HG02970 (cell line): ENCODE results near the gene RNPEP.
"Not testable (repeated sequence)": the region's sequence is repeated elsewhere in the genome, so short reads cannot be mapped to it uniquely, and the experiment has no call there.

ENCODE experiments used
- ATAC-seq: cut with Tn5 transposase; IDR thresholded peaks from one replicate; pipeline ENCODE4 v1.9.1; 2021; ENCODE audit warnings: mild to moderate bottlenecking, moderate library complexity, moderate number of reproducible peaks; ENCODE audit not compliant: unreplicated experiment, low FRiP score

Gene RNPEP

DNA sequence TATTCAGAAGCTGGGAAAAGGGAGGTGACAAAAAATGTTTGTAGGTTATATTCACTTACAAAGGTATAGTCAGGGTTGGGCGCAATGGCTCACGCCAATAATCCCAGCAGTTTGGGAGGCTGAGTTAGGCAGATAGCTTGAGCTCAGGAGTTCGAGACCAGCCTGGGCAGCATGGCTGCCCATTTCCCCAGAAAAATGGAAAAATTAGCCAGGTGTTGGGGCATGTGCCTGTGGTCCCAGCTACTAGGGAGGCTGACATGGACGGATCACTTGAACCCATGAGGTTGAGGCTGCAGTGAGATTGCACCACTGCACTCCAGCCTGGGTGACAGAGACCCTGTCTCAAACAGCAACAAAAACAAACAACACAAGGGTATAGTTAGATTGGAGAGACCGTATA lies 24.1 kb upstream of the RNPEP start:
- ATAC-seq, result no peak

DNA sequence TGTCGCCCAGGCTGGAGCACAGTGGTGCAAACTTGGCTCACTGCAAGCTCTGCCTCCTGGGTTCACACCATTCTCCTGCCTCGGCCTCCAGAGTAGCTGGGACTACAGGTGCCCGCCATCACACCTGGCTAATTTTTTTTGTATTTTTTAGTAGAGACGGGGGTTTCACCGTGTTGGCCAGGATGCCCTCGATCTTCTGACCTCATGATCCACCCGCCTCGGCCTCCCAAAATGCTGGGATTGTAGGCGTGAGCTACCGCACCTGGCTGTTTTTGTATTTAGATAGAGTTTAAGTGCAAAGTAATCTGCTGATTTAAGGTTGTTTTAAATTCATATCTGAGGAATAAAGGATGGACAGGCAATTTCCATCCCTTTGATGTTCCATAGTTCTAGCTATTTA lies 20.1 kb upstream of the RNPEP start:
- ATAC-seq, result not testable (repeated sequence)

DNA sequence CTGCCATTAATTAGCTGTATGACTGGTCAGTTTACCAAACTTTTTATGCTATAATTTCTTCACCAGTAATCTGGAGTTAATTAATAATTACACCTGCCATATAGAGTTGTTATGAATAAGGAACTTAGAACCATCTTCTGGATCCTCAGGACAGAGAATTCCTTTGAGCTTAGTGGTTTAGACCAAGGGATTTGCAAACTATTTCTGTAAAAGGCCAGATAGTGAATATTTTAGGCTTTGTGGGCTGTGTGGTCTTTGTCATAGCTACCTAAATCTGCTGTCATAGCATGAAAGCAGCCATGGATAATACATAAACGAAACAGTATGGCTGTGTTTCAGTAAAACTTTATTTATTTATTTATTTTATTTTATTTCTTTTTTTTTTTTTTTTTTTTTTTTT lies 18.2 kb upstream of the RNPEP start:
- no peak for ATAC-seq

DNA sequence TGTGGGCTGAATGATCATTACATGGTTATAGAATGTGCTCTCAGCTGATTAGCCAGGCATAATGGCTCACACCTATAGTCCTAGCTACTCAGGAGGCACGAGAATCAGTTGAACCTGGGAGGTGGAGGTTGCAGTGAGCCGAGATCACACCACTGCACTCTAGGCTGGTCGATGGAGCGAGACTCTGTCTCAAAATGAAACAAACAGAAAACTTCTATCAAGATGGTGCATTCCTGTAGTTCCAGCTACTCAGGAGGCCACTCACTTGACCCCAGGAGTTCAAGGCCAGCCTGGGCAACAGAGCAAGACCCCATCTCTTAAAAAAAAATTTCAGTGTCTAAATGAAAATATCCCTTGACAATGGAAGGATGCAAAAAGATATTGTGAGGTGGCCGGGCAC lies 16.3 kb upstream of the RNPEP start:
- no peak for ATAC-seq

DNA sequence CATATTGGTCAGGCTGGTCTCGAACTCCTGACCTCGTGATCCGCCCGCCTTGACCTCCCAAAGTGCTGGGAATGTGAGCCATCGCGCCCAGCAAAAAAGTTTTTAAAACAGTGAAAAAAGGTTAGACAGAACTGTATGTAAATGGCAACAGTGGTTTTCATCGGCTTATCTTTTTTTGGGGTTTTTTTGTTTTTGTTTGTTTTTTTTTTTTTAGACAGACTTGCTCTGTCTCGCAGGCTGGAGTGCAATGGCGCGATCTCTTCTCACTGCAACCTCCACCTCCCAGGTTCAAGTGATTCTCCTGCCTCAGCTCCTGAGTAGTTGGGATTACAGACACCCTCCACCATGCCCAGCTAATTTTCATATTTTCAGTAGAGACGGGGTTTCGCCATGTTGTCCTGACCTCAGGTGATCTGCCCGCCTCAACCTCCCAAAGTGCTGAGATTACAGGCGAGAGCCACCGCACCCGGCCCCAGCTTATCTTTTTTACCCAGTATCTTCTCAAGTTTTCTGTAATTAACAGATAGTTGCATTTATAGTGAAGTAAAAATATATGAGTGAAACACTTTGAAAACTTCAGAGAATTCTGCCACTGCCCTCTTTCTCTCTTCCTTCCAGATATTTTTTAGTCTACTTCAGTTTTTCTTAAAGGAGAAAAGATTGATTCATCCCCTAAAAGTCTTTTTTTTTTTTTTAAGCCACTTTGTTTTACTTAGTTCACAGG lies 14.1 kb upstream of the RNPEP start:
- no peak for ATAC-seq

DNA sequence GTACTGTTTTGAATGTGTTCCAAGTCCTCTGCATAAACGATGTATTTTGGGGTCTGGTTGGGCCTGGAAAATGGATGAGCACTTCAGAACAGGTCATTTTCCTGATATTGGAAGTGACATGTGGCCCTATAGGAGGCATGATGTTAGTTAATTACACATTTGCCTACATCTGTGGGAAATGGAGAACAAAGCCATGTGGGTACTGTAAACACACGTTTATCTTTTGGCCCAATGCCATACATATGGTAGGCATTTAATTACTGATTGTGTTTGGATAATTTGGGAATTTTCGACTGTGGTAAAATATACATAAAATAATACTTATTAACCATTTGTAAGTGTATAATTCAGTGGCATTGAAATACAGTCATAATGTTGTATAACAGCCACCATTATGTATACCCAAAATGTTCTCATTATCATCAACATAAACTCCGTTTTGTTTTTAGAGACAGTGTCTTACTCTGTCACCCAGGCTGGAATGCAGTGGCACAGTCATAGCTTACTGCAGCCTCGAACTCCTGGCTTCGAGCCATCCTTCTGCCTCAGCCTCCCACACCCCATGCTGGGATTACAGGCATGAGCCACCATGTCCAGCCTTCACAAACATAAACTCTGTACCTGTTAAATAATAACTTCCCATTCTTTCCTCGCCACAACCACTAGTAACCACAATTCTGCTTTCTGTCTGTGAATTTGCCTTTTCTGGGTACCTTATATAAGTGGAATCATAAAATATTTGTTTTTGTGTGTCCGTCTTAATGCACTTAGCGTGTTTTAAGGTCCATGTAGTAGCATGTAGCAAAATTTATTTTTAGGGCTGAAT lies 11.9 kb upstream of the RNPEP start:
- no peak for ATAC-seq

DNA sequence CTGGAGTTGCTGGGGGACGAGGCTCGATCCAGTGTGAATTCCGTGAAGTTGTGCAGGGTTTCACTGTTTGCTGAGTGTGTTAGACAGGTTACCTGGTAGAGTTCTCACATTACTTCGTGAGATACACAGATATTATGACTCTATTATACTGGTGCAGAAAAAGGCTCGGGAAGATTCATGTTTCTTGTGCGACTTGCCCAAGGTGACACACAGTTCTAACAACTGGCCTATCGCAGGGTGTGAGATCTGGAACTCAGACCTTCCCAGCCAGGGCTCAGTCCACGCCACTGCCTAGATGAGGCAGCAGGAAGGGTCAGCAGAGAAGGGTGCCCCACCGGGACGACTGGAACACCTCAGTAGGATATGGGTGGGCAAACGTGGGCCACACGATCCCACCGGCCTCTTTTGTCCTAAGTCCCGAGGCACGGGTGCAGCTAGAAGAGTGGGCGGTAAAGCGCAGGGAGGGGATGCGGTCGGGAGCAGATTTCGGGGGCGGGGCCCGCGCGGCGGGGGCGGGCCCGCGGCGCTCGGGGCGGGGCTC lies 296 bp upstream of the RNPEP start:
- peak; percentile 8 for ATAC-seq

DNA sequence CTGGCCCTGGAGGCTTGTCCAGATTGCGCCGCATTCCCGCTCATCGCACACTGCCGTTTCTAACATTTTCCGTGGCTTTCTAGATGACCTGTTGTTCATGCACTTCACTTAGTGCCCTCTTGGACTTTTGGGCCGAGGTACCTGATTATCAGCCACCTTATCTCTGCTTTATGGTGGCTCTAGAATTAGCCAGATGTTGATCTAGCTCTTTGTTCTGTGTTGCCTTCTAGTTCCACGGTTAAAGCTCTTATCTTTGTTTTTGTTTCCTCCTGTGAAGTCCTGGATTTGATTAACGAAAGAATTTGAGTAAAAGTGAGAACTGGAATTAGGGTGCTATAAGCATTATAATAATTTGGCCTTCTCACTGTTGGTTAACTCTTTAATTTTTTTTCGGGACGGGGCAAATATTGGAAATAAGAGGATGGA lies 945 bp downstream of the RNPEP start:
- no peak for ATAC-seq

DNA sequence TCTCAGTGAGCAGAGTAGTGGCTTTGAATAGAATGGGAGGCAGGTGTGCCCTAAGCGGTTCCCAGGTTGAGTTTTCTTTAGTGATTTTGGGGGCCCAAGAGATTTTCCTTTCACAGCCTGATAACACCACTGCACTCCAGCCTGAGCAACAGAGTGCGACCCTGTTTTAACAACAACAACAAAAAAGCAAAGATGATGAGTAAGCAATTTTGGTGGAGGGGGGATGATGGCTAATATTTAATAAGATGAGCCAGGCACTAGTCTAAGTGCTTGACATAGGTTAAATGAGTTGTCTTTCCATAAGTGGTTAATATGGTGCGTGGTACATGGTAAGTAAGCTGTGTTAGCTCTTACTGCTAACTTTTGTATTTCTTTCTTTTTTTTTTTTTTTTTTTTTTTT lies 2.0 kb downstream of the RNPEP start:
- no peak for ATAC-seq

DNA sequence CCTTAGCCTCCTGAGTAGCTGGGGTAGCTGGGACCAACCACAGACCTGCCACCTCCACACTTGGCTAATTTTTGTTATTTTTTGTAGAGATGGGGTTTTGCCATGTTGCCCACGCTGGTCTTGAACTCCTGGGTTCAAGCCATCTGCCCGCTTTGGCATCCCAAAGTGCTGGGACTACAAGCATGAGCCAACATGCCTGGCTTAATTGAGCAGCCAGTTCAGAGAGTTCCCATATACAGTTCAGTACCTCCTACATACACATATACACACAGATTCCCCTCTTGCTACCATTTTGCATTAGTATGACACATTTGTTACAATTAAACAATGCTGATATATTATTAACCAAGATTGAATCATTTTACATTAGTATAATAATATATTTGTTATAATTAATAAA lies 2.9 kb downstream of the RNPEP start:
- ATAC-seq, result no peak

DNA sequence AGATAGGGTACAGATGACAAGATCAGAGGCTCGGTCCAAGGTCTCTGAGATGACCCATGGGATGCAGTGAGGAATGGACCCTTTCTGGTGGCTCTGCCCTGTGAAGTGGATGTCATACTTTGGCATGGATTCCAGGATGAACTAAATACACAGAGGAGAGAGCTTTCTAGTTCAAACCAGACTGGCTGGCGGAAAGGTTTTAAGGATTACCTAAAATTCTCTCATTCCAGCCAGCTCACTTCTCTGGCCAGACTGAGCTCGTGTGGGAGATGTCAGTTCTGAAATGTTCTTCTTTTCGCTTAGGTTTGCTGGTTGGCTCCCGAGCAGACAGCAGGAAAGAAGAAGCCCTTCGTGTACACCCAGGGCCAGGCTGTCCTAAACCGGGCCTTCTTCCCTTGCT lies 6.2 kb downstream of the RNPEP start:
- ATAC-seq, result no peak

DNA sequence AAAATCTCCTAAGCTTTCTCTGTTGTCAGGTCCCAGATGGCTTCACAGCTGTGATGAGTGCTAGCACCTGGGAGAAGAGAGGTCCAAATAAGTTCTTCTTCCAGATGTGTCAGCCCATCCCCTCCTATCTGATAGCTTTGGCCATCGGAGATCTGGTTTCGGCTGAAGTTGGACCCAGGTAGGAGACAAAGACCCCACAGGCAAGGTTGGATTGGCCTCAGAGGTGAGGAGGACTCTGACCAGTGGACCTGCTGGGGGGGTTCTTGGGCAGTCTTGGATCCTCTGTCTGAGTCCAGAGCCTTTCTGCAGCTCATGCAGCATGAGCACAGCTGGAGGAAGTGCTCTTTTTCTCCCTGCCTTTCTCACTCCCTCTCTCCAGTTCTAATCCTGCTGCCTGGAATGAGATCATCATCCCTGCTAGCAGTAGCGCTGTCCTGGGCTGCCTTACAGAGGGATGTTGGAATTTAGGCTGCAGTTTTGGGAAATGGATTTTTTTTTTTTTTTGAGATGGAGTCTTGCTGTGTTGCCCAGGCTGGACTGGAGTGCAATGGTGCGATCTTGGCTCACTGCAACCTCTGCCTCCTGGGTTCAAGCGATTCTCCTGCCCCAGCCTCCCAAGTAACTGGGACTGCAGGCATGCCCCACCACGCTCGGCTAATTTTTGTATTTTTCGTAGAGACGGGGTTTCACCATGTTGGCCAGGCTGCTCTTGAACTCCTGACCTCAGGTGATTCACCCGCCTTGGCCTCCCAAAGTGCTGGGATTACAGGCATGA lies 7.1 kb downstream of the RNPEP start:
- no peak for ATAC-seq

DNA sequence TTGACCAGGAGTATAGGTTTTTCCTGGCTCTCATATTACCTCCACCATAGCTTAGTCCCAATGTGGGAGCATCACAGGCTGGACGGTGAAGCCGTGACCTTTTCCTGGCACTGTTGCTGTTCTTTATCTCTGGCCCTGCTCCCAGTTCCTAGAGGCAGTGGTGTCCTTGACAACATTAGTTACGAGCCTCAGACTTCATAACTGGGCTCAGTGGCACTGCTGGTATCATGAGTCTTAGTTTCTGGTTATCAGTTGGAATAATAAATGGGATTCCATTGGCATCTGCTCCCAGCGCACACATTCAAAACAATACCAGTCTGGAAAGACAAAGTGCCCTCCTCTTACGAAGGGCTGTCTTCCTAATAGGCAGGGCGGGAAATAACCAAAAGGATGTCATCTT lies 8.0 kb downstream of the RNPEP start:
- ATAC-seq, result no peak

DNA sequence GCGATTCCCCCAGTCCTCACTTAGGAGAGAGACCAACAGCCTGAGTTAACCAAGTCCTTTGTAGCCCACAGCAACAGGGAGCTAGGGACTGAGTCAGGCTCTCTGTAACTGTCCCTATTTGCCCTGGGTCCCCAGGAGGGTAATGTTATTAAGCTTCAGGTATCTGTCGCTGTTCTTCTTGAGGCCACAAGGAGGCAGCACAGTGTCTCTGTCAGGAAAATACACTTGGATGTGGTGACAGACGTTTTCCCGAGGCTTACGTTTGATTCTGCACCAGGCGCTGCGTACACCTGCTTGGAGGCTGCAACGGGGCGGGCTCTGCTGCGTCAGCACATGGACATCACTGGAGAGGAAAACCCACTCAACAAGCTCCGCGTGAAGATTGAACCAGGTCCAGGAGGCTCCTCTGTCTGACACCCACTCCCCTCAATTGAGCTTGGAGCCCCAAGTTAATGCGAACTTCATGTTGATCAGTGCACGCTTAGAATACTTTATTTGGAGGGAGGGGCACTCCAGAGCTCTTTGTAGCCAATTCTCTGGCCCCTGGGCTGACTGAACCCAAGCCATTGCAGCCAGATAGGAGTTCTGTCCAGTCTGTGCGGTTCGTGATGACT lies 17.3 kb downstream of the RNPEP start:
- ATAC-seq, result no peak

DNA sequence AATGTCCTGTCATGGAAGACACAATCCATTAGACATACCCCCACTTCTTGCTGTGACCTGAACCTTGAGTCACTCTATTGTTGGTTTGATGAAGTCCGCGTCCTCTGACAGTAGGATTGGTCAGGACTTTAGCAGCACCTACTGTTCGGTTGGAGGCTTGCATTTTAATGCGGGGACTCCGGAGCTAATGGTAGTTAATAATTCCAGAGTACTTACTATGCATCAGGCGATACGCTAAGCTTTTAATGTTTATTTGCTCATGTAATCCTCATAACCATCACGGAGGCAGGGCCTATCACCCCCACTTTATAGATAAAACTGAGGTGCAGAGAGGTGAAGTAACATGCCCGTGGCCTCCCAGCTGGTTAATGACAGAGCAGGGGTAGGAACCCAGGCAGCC lies 20.1 kb downstream of the RNPEP start:
- ATAC-seq, result no peak

DNA sequence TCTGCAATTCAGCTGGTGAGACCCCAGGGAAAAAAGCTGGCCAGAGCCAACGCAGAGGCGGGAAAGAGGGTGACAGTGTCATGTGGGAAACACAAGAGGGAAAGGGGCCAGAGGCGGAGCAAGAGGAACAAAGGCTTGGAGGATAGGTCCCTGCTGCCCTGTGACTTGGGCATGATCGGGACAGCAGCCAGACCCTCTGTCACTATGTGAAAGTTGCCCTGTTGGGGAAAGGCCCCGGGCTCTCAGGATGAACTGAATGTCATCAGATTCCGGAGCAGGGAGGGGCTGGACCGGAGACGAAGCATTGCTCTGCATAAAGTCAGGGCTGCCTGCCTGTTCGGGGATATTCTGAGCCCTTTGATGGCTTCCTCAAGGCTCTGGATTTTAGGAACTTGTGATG lies 22.3 kb downstream of the RNPEP start:
- ATAC-seq, result no peak

DNA sequence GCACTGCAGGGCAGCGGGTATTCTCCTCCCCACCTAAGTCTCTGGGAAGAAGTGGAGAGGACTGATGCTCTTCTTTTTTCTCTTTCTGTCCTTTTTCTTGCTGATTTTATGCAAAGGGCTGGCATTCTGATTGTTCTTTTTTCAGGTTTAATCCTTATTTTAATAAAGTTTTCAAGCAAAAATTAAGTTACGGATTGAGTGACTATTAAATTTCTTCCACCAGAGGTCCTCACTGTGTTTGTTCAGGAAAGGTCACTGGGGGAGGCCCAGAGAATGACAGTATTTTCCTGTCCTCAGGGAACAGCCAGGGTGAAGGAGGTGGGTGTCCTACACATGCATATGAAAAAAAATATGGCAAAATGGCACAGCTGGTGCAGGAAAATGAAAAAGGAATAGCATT lies 23.5 kb downstream of the RNPEP start:
- ATAC-seq, result no peak

DNA sequence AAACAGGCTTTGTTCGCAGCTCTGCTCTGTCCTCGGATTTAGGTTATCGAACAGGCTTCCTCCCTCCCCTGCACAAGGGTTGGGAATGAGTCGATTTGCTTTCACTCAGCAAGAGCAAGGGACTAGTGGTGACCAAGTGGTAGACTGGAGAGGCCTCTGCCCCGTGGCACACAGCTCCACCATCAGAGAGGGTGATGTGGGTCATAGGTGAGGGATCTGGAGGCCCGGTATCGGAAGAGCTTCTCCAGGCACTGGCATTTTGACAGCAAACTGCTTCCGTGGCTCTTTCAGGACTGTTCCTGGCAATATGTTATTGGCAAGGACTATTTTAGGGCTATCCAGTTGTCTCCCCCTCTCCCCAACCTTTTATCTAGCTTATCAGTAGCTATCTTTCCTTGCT lies 24.9 kb downstream of the RNPEP start:
- ATAC-seq, result no peak

DNA sequence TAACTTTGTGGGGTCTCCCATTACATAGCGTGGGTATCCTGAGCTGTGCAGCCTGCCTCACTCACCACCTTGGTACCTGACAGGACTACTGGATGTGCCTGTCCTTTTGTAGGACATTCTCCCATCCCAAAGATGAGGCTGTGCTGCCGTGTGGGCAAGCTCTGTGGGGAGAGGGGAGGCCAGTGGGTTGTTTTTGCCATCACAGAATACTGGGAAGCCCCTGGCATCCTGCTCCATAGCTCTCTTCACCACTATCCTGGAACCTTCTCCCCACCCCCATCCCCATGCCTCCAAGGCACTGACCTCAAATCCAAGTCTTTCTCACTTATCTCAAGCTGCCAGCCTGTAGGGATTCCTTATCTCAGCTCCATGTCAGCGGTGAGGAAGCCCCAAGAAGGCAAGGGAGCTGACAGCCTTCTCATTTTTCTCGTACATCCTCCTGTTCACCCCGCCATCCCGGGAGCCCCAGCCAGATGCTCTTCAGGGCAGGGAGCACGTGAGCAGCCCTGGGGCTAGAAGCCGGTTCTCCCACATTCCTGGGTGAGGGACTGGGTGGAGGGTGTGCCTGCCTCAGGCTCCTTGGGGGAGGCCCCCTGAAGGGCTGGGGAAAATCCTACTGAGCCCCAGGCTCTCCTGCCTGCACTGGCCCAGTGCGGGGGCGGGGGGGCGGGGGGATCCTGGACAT lies 25.5 kb downstream of the RNPEP start:
- ATAC-seq, result no peak
